ENCODE data around the gene NARS2.

- TF ChIP-seq, protein P1, sequence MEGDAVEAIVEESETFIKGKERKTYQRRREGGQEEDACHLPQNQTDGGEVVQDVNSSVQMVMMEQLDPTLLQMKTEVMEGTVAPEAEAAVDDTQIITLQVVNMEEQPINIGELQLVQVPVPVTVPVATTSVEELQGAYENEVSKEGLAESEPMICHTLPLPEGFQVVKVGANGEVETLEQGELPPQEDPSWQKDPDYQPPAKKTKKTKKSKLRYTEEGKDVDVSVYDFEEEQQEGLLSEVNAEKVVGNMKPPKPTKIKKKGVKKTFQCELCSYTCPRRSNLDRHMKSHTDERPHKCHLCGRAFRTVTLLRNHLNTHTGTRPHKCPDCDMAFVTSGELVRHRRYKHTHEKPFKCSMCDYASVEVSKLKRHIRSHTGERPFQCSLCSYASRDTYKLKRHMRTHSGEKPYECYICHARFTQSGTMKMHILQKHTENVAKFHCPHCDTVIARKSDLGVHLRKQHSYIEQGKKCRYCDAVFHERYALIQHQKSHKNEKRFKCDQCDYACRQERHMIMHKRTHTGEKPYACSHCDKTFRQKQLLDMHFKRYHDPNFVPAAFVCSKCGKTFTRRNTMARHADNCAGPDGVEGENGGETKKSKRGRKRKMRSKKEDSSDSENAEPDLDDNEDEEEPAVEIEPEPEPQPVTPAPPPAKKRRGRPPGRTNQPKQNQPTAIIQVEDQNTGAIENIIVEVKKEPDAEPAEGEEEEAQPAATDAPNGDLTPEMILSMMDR (IDR thresholded peaks at IDR 0.05), result no peak
- TF ChIP-seq POLR2A (IDR thresholded peaks at IDR 0.05), result no peak
Measured at GRCh38 chr11:78395597-78395996, 179.1 kb downstream of the NARS2 start.

All from thyroid gland (tissue), 4 donors.